GM18505 (cell line): ENCODE measurements around the gene IL1RAPL1.
"Not testable (repeated sequence)": the region's sequence is repeated elsewhere in the genome, so short reads cannot be mapped to it uniquely, and the experiment has no call there.

ENCODE experiments used
- ATAC-seq: cut with Tn5 transposase; IDR thresholded peaks from one replicate; pipeline ENCODE4 v1.9.1; 2021; ENCODE audit not compliant: unreplicated experiment
- POLR2A ChIP-seq: IDR thresholded peaks from 4 replicates; pipeline ENCODE4 v1.6.1; 2011; ENCODE audit warnings: borderline replicate concordance; ENCODE audit not compliant: insufficient read depth, insufficient read length; ENCODE audit errors: extremely low read depth

Gene IL1RAPL1

GRCh38 chrX:29067351-29067750 is 480.1 kb downstream of the IL1RAPL1 start:
- ATAC-seq = no peak
- no peak for TF ChIP-seq POLR2A

- no peak for TF ChIP-seq POLR2A
- no peak for ATAC-seq
These were observed 484.5 kb downstream of the IL1RAPL1 start for GRCh38 chrX:29071525-29072320.

- ATAC-seq = no peak
- TF ChIP-seq POLR2A = no peak
These were observed 495.3 kb downstream of the IL1RAPL1 start for GRCh38 chrX:29082558-29082957.

GRCh38 chrX:29083823-29084222 is 496.6 kb downstream of the IL1RAPL1 start:
- no peak for ATAC-seq
- TF ChIP-seq POLR2A = no peak

- no peak for TF ChIP-seq POLR2A
- ATAC-seq = no peak
These were observed 503.6 kb downstream of the IL1RAPL1 start for GRCh38 chrX:29090811-29091210.

- TF ChIP-seq POLR2A = no peak
- ATAC-seq = no peak
These were observed 520.0 kb downstream of the IL1RAPL1 start for GRCh38 chrX:29107231-29107630.

- no peak for ATAC-seq
- TF ChIP-seq POLR2A = no peak
These were observed 522.8 kb downstream of the IL1RAPL1 start for GRCh38 chrX:29110041-29110440.

GRCh38 chrX:29113221-29113620 is 526.0 kb downstream of the IL1RAPL1 start:
- TF ChIP-seq POLR2A = no peak
- ATAC-seq = no peak

GRCh38 chrX:29122817-29123216 is 535.6 kb downstream of the IL1RAPL1 start:
- not testable (repeated sequence) for ATAC-seq

GRCh38 chrX:29130905-29131304 is 543.7 kb downstream of the IL1RAPL1 start:
- ATAC-seq = no peak
- no peak for TF ChIP-seq POLR2A

- no peak for ATAC-seq
- no peak for TF ChIP-seq POLR2A
These were observed 549.7 kb downstream of the IL1RAPL1 start for GRCh38 chrX:29136904-29137303.

GRCh38 chrX:29138003-29138402 is 550.8 kb downstream of the IL1RAPL1 start:
- TF ChIP-seq POLR2A = no peak
- ATAC-seq = no peak

- no peak for TF ChIP-seq POLR2A
- no peak for ATAC-seq
These were observed 556.1 kb downstream of the IL1RAPL1 start for GRCh38 chrX:29143356-29143755.

GRCh38 chrX:29143756-29144155 is 556.5 kb downstream of the IL1RAPL1 start:
- no peak for ATAC-seq
- TF ChIP-seq POLR2A = no peak

- TF ChIP-seq POLR2A = no peak
- no peak for ATAC-seq
These were observed 558.1 kb downstream of the IL1RAPL1 start for GRCh38 chrX:29145316-29145715.

GRCh38 chrX:29148511-29148910 is 561.3 kb downstream of the IL1RAPL1 start:
- no peak for ATAC-seq
- no peak for TF ChIP-seq POLR2A

GRCh38 chrX:29155286-29155685 is 568.0 kb downstream of the IL1RAPL1 start:
- ATAC-seq = no peak
- TF ChIP-seq POLR2A = no peak
